ENCODE data around the gene KRT39.

KRT39 gene

DNA sequence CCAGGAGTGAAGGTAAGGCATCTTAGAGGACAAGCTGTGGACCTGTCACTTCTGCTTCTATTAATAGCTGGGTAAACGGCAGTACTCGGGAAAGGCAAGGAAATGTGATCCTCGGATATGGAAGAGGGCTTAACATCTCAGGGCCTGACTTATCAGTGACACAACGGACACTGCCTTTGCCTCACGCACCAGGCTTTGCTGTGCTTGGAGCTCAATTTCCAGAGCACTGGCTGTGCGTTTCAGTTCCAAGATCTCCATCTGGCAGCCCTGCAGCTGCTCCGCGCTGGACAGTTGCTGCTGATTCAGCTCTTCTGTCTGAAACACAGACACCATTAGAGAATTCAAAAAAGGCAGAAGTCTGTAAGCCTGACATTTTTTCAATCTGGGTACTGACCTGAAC is 13.8 kb upstream of the KRT39 start:
- no peak for DNase-seq
- Histone ChIP-seq H2AFZ (ENCODE audit: low read depth, low read length) (no peak overlapping the region), H3K79me2 (ENCODE audit: insufficient read depth, low read length) (no peaks in the 10 kb centered on the region), H3K4me3 (ENCODE audit: low read depth in 1 of 2, low read length in 2 of 2) (no peak overlapping the region), H3K4me2 (ENCODE audit: insufficient read depth, low read length) (no peak overlapping the region), H3K4me1 (ENCODE audit: insufficient read depth, low read length) (no peaks in the 10 kb centered on the region), H3K27ac (ENCODE audit: low read length) (no peak overlapping the region), H3K9ac (ENCODE audit: low read depth, low read length) (no peak overlapping the region), H3K9me3 (ENCODE audit: insufficient read depth, low read length, severe bottlenecking) (no peaks in the 10 kb centered on the region), H3K27me3 (ENCODE audit: insufficient read depth, low read length, poor library complexity) (peaks cover 23% of the 10 kb centered on the region), H3K36me3 (ENCODE audit: insufficient read depth, low read length) (no peaks in the 10 kb centered on the region), H4K20me1 (ENCODE audit: insufficient read depth, low read length) (no peaks in the 10 kb centered on the region)
- no peak for ATAC-seq (ENCODE audit: insufficient read depth, low read depth)
- TF ChIP-seq EZH2 (IDR thresholded peaks at IDR 0.05; ENCODE audit: borderline replicate concordance, low read depth, low read length, severe bottlenecking): no peak
- TF ChIP-seq CTCF (IDR thresholded peaks at IDR 0.05; ENCODE audit: borderline replicate concordance, extremely low read depth, low read length, poor library complexity, severe bottlenecking): no peak

GRCh38 chr17:40980117-40980516 is 13.4 kb upstream of the KRT39 start:
- Histone ChIP-seq H3K9me3 (ENCODE audit: insufficient read depth, low read length, severe bottlenecking) (no peaks in the 10 kb centered on the region), H3K4me3 (ENCODE audit: low read depth in 1 of 2, low read length in 2 of 2) (no peak overlapping the region), H2AFZ (ENCODE audit: low read depth, low read length) (no peak overlapping the region), H3K4me2 (ENCODE audit: insufficient read depth, low read length) (no peak overlapping the region), H3K27ac (ENCODE audit: low read length) (no peak overlapping the region), H3K79me2 (ENCODE audit: insufficient read depth, low read length) (no peaks in the 10 kb centered on the region), H3K9ac (ENCODE audit: low read depth, low read length) (no peak overlapping the region), H3K27me3 (ENCODE audit: insufficient read depth, low read length, poor library complexity) (peaks cover 23% of the 10 kb centered on the region), H3K4me1 (ENCODE audit: insufficient read depth, low read length) (no peaks in the 10 kb centered on the region), H4K20me1 (ENCODE audit: insufficient read depth, low read length) (no peaks in the 10 kb centered on the region), H3K36me3 (ENCODE audit: insufficient read depth, low read length) (no peaks in the 10 kb centered on the region)
- no peak for ATAC-seq (ENCODE audit: insufficient read depth, low read depth)
- TF ChIP-seq CTCF (IDR thresholded peaks at IDR 0.05; ENCODE audit: borderline replicate concordance, extremely low read depth, low read length, poor library complexity, severe bottlenecking) (no peak), EZH2 (IDR thresholded peaks at IDR 0.05; ENCODE audit: borderline replicate concordance, low read depth, low read length, severe bottlenecking) (no peak)
- DNase-seq: no peak

GRCh38 chr17:40978575-40979151 is 11.9 kb upstream of the KRT39 start:
- ATAC-seq (ENCODE audit: insufficient read depth, low read depth): no peak
- H4K20me1 ChIP-seq (ENCODE audit: insufficient read depth, low read length): no peaks in the 10 kb centered on the region

More at GRCh38 chr17:40978575-40979151, 11.9 kb upstream of the KRT39 start:
- Histone ChIP-seq H3K79me2 (ENCODE audit: insufficient read depth, low read length) (no peaks in the 10 kb centered on the region), H3K4me3 (ENCODE audit: low read depth in 1 of 2, low read length in 2 of 2) (no peak overlapping the region), H3K27me3 (ENCODE audit: insufficient read depth, low read length, poor library complexity) (peaks cover 12% of the 10 kb centered on the region), H3K9ac (ENCODE audit: low read depth, low read length) (no peak overlapping the region), H3K4me1 (ENCODE audit: insufficient read depth, low read length) (no peaks in the 10 kb centered on the region), H3K9me3 (ENCODE audit: insufficient read depth, low read length, severe bottlenecking) (no peaks in the 10 kb centered on the region), H3K27ac (ENCODE audit: low read length) (no peak overlapping the region), H3K4me2 (ENCODE audit: insufficient read depth, low read length) (no peak overlapping the region), H2AFZ (ENCODE audit: low read depth, low read length) (no peak overlapping the region), H3K36me3 (ENCODE audit: insufficient read depth, low read length) (no peaks in the 10 kb centered on the region)
- TF ChIP-seq EZH2 (IDR thresholded peaks at IDR 0.05; ENCODE audit: borderline replicate concordance, low read depth, low read length, severe bottlenecking) (no peak), CTCF (IDR thresholded peaks at IDR 0.05; ENCODE audit: borderline replicate concordance, extremely low read depth, low read length, poor library complexity, severe bottlenecking) (no peak)
- DNase-seq: no peak

Measured in DND-41 (cell line).